Natural killer cell treated with Interleukin-12 subunit alpha and Interleukin-12 subunit beta and Interleukin-15 and Interleukin-18, amount 100 ng/mL, for 72 hours (primary cell): ENCODE results near the gene C2CD5. TPM values are rescaled to one million over a fixed set of nuclear protein-coding genes. Genes with fewer than 3 reads are reported as not detected.
A peak's percentile ranks its signal among the peaks of the same experiment; 100 is the strongest.
"Not testable (repeated sequence)": the region's sequence is repeated elsewhere in the genome, so short reads cannot be mapped to it uniquely, and the experiment has no call there.

Experiments
- ATAC-seq, 2 donors: fragments of 150-1000 bp; cut with Tn5 transposase in 1 of 2; sonication (Bioruptor Pico), chemical (Tn5 transposase) in 1 of 2; 2 replicates each; pipeline ENCODE4 v1.10.0; 2021
- DNase-seq: peaks from one replicate; pipeline ENCODE4 v3.0.0; 2022; ENCODE audit warnings: low spot score
- H3K27ac Mint-ChIP-seq, 2 donors: 1 replicate in 1 of 2; 2 replicates in 1 of 2; pipeline ENCODE4 v1.8.0; 2022; ENCODE audit warnings: mixed read lengths in 2 of 2, mild to moderate bottlenecking in 1 of 2, moderate library complexity in 1 of 2
- H3K27me3 Mint-ChIP-seq, 2 donors: 1 replicate in 1 of 2; 2 replicates in 1 of 2; pipeline ENCODE4 v1.8.0; 2022; ENCODE audit warnings: mixed read lengths in 2 of 2
- H3K36me3 Mint-ChIP-seq: one replicate; pipeline ENCODE4 v1.8.0; 2022; ENCODE audit warnings: mixed read lengths
- H3K4me1 Mint-ChIP-seq, 2 donors: 1 replicate in 1 of 2; 2 replicates in 1 of 2; pipeline ENCODE4 v1.8.0; 2022; ENCODE audit warnings: low read depth in 2 of 2, mixed read lengths in 2 of 2, mild to moderate bottlenecking in 1 of 2
- H3K4me3 Mint-ChIP-seq: one replicate; pipeline ENCODE4 v1.8.0; 2022; ENCODE audit warnings: mixed read lengths
- H3K9me3 Mint-ChIP-seq: 2 replicates; pipeline ENCODE4 v1.8.0; 2022; ENCODE audit warnings: mixed read lengths
- total RNA-seq, 2 donors: library from RNA; stranded (reverse); gene quantifications; one replicate each; pipeline ENCODE4 v1.2.3, GENCODE V29; 2022

Gene C2CD5
- total RNA-seq, 2 donors from 2014 or later = 22.4 to 36.6 TPM

GRCh38 chr12:22481547-22482104 lies 62.7 kb downstream of the C2CD5 start:
- DNase-seq (no peak), ATAC-seq (no peak)
- Mint-ChIP-seq H3K4me3 (no peak overlapping the region), H3K27ac (no peak overlapping the region), H3K9me3 (no peaks in the 10 kb centered on the region), H3K4me1 (peaks cover 7 to 10% of the 10 kb centered on the region in 2 donors), H3K36me3 (peaks cover 16% of the 10 kb centered on the region), H3K27me3 (no peaks in the 10 kb centered on the region)

GRCh38 chr12:22480814-22481213 lies 63.5 kb downstream of the C2CD5 start:
- H3K27ac Mint-ChIP-seq, DNase-seq, H3K4me1 Mint-ChIP-seq, ATAC-seq, H3K27me3 Mint-ChIP-seq, H3K4me3 Mint-ChIP-seq, H3K9me3 Mint-ChIP-seq: not testable (repeated sequence)
- peaks cover 16% of the 10 kb centered on the region for H3K36me3 Mint-ChIP-seq

- Mint-ChIP-seq H3K9me3 (no peaks in the 10 kb centered on the region), H3K4me1 (peaks cover 7 to 10% of the 10 kb centered on the region in 2 donors), H3K27ac (no peak overlapping the region), H3K4me3 (no peak overlapping the region), H3K27me3 (no peaks in the 10 kb centered on the region), H3K36me3 (peaks cover 16% of the 10 kb centered on the region)
- no peak for ATAC-seq
- no peak for DNase-seq
Measured at GRCh38 chr12:22480016-22480415, 64.3 kb downstream of the C2CD5 start.

GRCh38 chr12:22477894-22478287 lies 66.5 kb downstream of the C2CD5 start:
- peak overlapping the region in 1 of 2 donors; percentile 7 for H3K27ac Mint-ChIP-seq
- DNase-seq (no peak), ATAC-seq (no peak)
- no peaks in the 10 kb centered on the region for H3K9me3 Mint-ChIP-seq
- peaks cover 18 to 19% of the 10 kb centered on the region in 2 donors for H3K4me1 Mint-ChIP-seq
- H3K4me3 Mint-ChIP-seq = no peak overlapping the region
- no peaks in the 10 kb centered on the region for H3K27me3 Mint-ChIP-seq
- H3K36me3 Mint-ChIP-seq = peaks cover 17% of the 10 kb centered on the region

GRCh38 chr12:22477166-22477893 lies 67.0 kb downstream of the C2CD5 start:
- H3K4me3 Mint-ChIP-seq = no peak overlapping the region
- H3K4me1 Mint-ChIP-seq = peaks cover 18 to 19% of the 10 kb centered on the region in 2 donors
- H3K9me3 Mint-ChIP-seq = no peaks in the 10 kb centered on the region
- H3K36me3 Mint-ChIP-seq = peaks cover 17% of the 10 kb centered on the region
- H3K27ac Mint-ChIP-seq = peak overlapping the region in 1 of 2 donors; percentile 7
- DNase-seq (no peak), ATAC-seq (no peak)
- H3K27me3 Mint-ChIP-seq = no peaks in the 10 kb centered on the region

- DNase-seq = no peak
- Mint-ChIP-seq H3K4me1 (peaks cover 18 to 19% of the 10 kb centered on the region in 2 donors), H3K4me3 (no peak overlapping the region), H3K27me3 (no peaks in the 10 kb centered on the region), H3K27ac (no peak overlapping the region), H3K9me3 (no peaks in the 10 kb centered on the region), H3K36me3 (peaks cover 17% of the 10 kb centered on the region)
- no peak for ATAC-seq
Measured at GRCh38 chr12:22476133-22476532, 68.2 kb downstream of the C2CD5 start.

- Mint-ChIP-seq H3K4me1 (peaks cover 17 to 19% of the 10 kb centered on the region in 2 donors), H3K9me3 (no peaks in the 10 kb centered on the region), H3K4me3 (no peak overlapping the region), H3K36me3 (peaks cover 23% of the 10 kb centered on the region), H3K27ac (no peak overlapping the region), H3K27me3 (no peaks in the 10 kb centered on the region)
- ATAC-seq (no peak), DNase-seq (no peak)
Measured at GRCh38 chr12:22474970-22475720, 69.2 kb downstream of the C2CD5 start.

- Mint-ChIP-seq H3K9me3 (no peaks in the 10 kb centered on the region), H3K36me3 (peaks cover 30% of the 10 kb centered on the region), H3K4me3 (no peak overlapping the region), H3K27me3 (no peaks in the 10 kb centered on the region), H3K4me1 (peaks cover 14 to 18% of the 10 kb centered on the region in 2 donors), H3K27ac (no peak overlapping the region)
- no peak for ATAC-seq
- DNase-seq = no peak
Measured at GRCh38 chr12:22473212-22473611, 71.1 kb downstream of the C2CD5 start.

- no peaks in the 10 kb centered on the region for H3K9me3 Mint-ChIP-seq
- ATAC-seq (no peak), DNase-seq (no peak)
- no peaks in the 10 kb centered on the region for H3K4me1 Mint-ChIP-seq
- H3K36me3 Mint-ChIP-seq = peaks cover 13% of the 10 kb centered on the region
- no peak overlapping the region for H3K27ac Mint-ChIP-seq
- no peak overlapping the region for H3K4me3 Mint-ChIP-seq
- H3K27me3 Mint-ChIP-seq = no peaks in the 10 kb centered on the region
Measured at GRCh38 chr12:22467190-22467589, 77.2 kb downstream of the C2CD5 start.

- Mint-ChIP-seq H3K36me3 (no peaks in the 10 kb centered on the region), H3K27me3 (no peaks in the 10 kb centered on the region), H3K4me1 (no peaks in the 10 kb centered on the region), H3K9me3 (no peaks in the 10 kb centered on the region), H3K27ac (no peak overlapping the region), H3K4me3 (no peak overlapping the region)
- ATAC-seq (no peak), DNase-seq (no peak)
Measured at GRCh38 chr12:22463306-22463705, 81.0 kb downstream of the C2CD5 start.

GRCh38 chr12:22461786-22462185 lies 82.6 kb downstream of the C2CD5 start:
- ATAC-seq (no peak), DNase-seq (no peak)
- H3K27ac Mint-ChIP-seq = no peak overlapping the region
- no peaks in the 10 kb centered on the region for H3K9me3 Mint-ChIP-seq
- no peak overlapping the region for H3K4me3 Mint-ChIP-seq
- no peaks in the 10 kb centered on the region for H3K36me3 Mint-ChIP-seq
- no peaks in the 10 kb centered on the region for H3K4me1 Mint-ChIP-seq
- H3K27me3 Mint-ChIP-seq = no peaks in the 10 kb centered on the region

- Mint-ChIP-seq H3K36me3 (no peaks in the 10 kb centered on the region), H3K27ac (no peak overlapping the region), H3K9me3 (no peaks in the 10 kb centered on the region), H3K4me3 (no peak overlapping the region), H3K27me3 (no peaks in the 10 kb centered on the region), H3K4me1 (no peaks in the 10 kb centered on the region)
- no peak for DNase-seq
- no peak for ATAC-seq
Measured at GRCh38 chr12:22459838-22460490, 84.4 kb downstream of the C2CD5 start.

GRCh38 chr12:22458298-22458937 lies 85.9 kb downstream of the C2CD5 start:
- H3K36me3 Mint-ChIP-seq = no peaks in the 10 kb centered on the region
- H3K27ac Mint-ChIP-seq = no peak overlapping the region
- no peak for ATAC-seq
- H3K27me3 Mint-ChIP-seq = no peaks in the 10 kb centered on the region
- no peak for DNase-seq
- H3K4me1 Mint-ChIP-seq = no peaks in the 10 kb centered on the region
- no peaks in the 10 kb centered on the region for H3K9me3 Mint-ChIP-seq
- no peak overlapping the region for H3K4me3 Mint-ChIP-seq
